GM12891 (cell line): ENCODE results near the gene SLC25A52.

Experiments used
- POLR2A ChIP-seq: IDR thresholded peaks from 2 replicates; pipeline ENCODE4 v1.6.1; 2011; ENCODE audit warnings: low read depth, low read length, control low read depth
- TAF1 ChIP-seq: IDR thresholded peaks from 2 replicates; pipeline ENCODE4 v1.6.1; 2011; ENCODE audit warnings: low read depth, low read length, control low read depth

GRCh38 chr18:31739651-31740050 lies 21.0 kb downstream of the SLC25A52 start:
- TF ChIP-seq POLR2A (no peak), TAF1 (no peak)
